ENCODE measurements around the gene SPATA25.
A peak's percentile ranks its signal among the peaks of the same experiment; 100 is the strongest.

SPATA25 gene

GRCh38 chr20:45927071-45927878 is 39.9 kb upstream of the SPATA25 start:
- no peak for DNase-seq (ENCODE audit: low spot score)
- Histone ChIP-seq H3K4me3 (no peak overlapping the region), H3K27ac (no peak overlapping the region)
- TF ChIP-seq CTCF (IDR thresholded peaks at IDR 0.05): no peak

GRCh38 chr20:45926731-45927070 is 39.3 kb upstream of the SPATA25 start:
- DNase-seq (ENCODE audit: low spot score): no peak
- Histone ChIP-seq H3K27ac (no peak overlapping the region), H3K4me3 (no peak overlapping the region)
- TF ChIP-seq CTCF (IDR thresholded peaks at IDR 0.05): no peak

- TF ChIP-seq CTCF (IDR thresholded peaks at IDR 0.05): no peak
- DNase-seq (ENCODE audit: low spot score): no peak
- H3K27ac ChIP-seq: peak overlapping the region in 1 of 2 donors; percentile 84
- no peak overlapping the region for H3K4me3 ChIP-seq
Measured at GRCh38 chr20:45925821-45926506, 38.5 kb upstream of the SPATA25 start.

GRCh38 chr20:45924391-45925261 is 37.2 kb upstream of the SPATA25 start:
- Histone ChIP-seq H3K27ac (peak overlapping the region; percentile 21 to 84), H3K4me3 (peak overlapping the region; percentile 40)
- DNase-seq (ENCODE audit: low spot score): no peak
- no peak for TF ChIP-seq CTCF (IDR thresholded peaks at IDR 0.05)

- H3K4me3 ChIP-seq: no peak overlapping the region
- TF ChIP-seq CTCF (IDR thresholded peaks at IDR 0.05): no peak
- no peak for DNase-seq (ENCODE audit: low spot score)
- H3K27ac ChIP-seq: peak overlapping the region in 1 of 2 donors; percentile 85
Measured at GRCh38 chr20:45921337-45922189, 34.1 kb upstream of the SPATA25 start.
